ENCODE results near the gene RCVRN.

DNA sequence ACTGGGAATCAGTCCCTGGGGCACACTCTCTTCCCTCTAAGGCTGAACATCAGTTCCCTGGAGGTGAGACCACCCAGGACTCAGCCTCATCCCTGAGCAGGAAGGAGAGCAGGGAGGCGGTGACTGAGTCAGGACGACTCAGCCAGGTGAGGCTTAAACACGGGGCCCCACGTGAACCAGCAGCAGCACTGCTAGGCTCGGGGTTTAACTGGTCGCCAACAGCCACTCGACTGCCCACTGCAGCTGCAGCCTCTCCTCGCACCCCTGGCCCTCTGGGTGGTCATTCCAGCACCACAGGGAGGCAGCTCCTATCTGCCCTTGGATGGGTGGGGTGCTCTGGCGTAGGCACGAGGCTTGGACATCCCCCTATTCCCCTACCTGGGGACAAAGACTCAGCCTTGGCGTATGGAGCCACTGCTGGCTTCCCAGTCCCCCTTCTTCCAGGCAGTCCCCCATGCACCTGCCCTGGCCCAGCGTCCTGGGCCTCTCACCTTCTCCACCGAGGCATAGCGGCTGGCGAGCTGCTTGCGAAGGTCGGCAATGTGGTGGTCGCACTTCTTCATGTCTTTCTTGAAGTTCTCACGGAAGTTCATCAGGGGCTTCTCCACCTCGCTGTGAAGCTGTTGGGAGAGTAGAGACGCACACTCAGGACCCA lies 21.2 kb upstream of the RCVRN start:
- TF ChIP-seq POLR2A (IDR thresholded peaks at IDR 0.05; ENCODE audit: low read depth, low read length) (no peak), RAD21 (IDR thresholded peaks at IDR 0.05; ENCODE audit: low read length) (no peak), BHLHE40 (IDR thresholded peaks at IDR 0.05; ENCODE audit: low read depth, low read length) (no peak)
- TF ChIP-seq, protein P1, sequence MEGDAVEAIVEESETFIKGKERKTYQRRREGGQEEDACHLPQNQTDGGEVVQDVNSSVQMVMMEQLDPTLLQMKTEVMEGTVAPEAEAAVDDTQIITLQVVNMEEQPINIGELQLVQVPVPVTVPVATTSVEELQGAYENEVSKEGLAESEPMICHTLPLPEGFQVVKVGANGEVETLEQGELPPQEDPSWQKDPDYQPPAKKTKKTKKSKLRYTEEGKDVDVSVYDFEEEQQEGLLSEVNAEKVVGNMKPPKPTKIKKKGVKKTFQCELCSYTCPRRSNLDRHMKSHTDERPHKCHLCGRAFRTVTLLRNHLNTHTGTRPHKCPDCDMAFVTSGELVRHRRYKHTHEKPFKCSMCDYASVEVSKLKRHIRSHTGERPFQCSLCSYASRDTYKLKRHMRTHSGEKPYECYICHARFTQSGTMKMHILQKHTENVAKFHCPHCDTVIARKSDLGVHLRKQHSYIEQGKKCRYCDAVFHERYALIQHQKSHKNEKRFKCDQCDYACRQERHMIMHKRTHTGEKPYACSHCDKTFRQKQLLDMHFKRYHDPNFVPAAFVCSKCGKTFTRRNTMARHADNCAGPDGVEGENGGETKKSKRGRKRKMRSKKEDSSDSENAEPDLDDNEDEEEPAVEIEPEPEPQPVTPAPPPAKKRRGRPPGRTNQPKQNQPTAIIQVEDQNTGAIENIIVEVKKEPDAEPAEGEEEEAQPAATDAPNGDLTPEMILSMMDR (conservative IDR thresholded peaks at IDR 0.05; ENCODE audit: low read depth, low read length) = no peak

Measured in IMR-90 (cell line).